NK-92 treated with Interleukin-12 subunit alpha and Interleukin-12 subunit beta, amount 100 ng/mL, for 24 hours (cell line): ENCODE results near the gene GRAMD2A.

Source experiments
- DNase-seq: peaks from one replicate; lab custom pipeline; 2025; lab: John Stamatoyannopoulos, UW

GRAMD2A gene

DNA sequence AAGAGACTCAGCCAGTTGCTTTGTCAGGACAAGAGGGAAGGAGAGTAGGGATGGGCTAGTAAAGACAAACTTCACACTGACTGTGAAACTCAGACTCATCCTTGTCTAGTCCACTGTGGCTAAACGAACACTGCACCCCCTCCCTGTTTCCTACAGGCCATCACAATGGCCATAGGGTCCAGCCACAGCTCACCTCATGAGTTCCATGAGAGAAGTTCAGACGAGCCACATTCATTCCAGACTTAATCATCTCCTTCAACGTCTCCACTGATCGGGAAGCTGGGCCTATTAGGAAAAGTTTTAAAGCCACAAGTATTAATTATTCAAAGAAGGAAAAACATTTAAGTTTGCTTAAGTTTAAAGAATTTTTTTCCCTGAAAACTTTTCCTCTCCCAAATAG is 19.6 kb upstream of the GRAMD2A start:
- DNase-seq: no peak

DNA sequence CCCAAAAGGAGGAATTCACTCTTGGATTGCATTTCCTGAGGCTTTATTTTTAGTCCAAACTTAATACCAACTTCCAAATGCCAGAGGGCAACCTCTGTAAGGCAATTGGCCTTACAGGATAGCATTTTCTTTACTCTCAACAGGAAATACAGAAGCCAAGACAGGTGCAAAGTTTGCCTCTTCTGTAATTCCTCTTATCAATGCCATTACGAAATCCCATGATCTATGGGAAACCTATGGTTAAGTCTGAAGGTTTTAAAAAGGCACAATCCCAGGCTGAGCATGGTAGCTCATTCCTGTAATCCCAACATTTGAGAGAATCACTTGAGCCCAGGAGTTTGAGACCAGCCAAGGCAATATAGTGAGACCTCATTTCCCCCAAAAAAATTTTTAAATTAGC is 18.5 kb upstream of the GRAMD2A start:
- DNase-seq: no peak

DNA sequence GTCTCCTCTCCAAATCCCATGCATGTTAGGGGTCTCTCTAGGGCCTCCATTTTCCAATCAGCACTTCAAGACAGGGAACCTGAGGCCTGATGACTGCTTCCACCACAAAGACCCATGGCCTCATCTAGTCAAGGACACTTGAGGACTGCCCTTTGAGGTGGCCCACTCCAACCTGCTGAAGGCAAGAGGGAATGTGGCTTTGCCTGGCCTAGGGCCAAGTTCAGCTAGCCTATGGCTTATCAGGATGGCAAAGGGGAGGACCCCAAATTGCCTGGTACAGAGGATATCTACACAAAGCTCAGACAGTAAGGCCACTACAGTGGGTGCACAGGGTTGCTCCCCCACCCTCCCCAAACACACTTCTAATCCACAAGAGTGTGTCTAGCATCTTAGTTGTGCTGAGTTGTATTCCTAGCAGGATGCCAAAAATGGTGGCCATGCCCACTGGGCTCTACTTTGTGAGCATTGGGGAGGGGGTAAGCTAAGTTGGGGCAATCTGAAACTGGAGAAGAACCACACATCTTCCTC is 10.0 kb upstream of the GRAMD2A start:
- DNase-seq: no peak

DNA sequence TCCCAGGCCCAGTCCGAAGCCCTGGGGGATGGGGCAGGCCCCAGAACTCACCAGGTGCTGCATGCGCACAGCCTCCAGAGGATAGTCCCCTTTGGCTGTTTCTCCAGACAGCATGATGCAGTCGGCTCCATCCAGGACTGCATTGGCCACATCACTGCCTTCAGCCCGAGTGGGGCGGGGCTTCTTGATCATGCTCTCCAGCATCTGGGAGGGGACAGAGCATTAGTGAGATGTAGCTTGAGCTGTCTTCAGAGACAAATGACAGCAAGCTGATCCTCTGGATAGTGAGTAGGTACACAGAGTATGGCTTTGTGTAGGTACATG is 9.1 kb upstream of the GRAMD2A start:
- no peak for DNase-seq

DNA sequence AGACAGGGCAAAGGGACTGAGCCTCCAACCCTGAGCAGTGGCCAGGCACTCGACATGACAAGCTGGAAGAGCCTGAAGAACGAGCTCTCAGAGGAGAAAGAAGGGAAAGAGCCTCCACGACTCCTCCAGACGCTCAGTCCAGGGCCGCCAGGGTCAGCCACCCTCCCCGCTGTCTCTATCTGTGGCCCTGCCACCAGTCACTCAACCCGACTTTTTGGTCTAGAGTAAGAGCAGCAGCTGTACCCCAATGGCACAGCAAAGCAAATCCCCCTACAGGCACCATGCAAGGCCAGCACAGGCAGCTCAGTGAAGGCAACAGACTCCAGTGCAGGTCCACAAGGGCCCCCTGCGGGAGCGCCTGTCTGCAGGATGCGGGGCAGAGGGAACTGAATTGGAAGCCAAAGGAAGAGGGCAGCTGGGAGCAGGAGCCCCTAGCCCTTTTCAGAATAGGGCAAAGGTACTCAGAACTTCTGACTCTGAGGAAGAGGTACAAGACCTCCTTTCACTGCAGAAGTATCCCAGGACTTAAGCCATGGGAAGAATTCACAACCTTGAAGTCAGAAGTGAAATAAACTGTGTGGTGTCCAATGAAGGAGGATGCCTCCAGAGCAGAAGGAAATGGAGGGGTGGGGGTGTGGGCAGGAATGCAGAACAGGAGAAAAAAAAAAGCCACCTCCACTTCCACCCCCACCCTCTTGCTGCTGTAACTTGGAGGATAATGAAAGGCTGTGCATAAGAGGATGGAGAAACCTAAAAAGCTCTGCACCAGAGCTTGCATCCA is 8.5 kb upstream of the GRAMD2A start:
- DNase-seq: no peak

DNA sequence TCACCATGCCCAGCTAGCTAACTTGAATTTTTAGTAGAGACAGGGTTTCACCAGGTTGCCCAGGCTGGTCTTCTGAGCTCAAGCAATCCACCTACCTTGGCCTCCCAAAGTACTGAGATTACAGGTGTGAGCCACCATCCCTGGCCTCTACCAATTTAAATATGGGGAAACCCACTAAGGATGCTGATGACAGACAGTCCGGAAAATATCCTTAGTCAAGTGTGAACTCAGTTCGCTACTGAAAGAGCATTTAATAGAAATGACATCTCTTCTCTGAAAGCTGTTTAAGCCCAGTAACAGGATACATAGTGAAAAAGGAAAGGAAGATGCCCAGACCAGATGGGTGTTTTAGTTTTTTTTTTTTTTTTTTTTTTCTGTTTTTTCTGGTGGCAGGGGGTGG is 7.7 kb upstream of the GRAMD2A start:
- no peak for DNase-seq

DNA sequence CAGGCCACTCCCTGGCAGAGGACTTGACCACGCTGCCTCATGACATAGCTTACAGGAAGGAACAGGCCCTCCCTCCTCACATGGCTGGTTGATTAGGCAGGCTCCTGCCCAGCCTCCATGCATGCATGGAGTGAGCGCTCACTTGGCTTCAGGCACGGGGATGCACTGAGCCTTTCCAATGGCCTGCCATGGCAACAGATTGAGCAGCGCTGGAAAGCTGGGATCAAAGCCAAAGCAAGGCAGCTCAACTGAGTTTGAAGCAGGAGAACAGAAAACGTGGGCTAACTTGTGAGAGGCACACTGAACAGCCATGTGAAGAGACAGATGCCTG is 5.9 kb upstream of the GRAMD2A start:
- DNase-seq: no peak

DNA sequence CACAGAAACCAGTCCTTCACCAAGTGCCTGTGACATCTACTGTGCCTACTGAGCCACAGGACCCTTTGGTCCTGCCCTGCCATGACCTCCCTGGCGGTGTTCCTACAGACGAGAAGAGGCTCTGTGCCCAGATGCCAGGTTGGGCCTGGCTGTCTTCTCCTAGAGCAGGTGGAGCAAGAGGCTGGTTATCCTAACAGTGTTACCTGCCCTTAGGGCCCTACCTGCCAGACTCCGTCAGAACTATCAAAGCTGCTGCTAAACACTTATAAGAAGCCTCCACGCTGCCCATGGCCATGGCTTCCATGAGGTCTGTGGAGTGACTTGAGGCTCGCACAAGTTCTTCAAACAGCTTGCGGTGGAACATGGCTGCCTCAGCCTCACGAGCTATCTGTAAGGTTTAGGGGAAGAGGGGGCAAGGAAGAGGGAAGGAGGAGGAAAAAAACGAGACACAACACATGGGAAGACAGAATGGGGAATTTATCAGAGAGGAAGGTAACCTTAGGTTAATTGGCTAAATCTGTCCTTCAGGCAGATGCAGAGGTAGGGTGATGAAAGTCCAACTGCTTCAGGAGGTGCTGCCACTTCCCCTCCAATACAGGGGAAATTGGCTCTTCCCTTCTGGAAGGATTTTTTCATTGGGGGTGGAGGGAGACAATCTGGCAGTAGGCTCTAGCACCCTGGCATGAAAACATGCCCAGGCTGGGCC is 5.4 kb upstream of the GRAMD2A start:
- no peak for DNase-seq

DNA sequence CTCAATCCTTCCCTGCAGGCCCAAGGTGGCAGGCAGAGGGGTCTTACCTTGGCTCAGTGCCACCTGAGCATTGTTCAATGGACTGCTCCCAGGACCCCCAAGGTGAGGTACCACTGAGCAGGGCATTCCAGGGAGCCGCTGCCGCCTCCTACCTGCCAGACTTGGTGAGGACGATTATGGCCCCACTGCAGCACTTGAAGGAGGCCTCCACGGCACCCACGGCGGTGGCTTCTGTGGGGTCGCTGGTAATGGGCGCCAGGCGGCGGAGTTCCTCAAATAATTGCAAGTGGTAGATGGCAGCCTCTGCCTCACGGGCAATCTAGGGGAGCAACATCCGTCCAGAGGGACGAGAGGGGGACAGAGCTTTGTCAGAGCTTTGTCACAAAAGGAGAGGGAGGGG is 4.7 kb upstream of the GRAMD2A start:
- DNase-seq: no peak

DNA sequence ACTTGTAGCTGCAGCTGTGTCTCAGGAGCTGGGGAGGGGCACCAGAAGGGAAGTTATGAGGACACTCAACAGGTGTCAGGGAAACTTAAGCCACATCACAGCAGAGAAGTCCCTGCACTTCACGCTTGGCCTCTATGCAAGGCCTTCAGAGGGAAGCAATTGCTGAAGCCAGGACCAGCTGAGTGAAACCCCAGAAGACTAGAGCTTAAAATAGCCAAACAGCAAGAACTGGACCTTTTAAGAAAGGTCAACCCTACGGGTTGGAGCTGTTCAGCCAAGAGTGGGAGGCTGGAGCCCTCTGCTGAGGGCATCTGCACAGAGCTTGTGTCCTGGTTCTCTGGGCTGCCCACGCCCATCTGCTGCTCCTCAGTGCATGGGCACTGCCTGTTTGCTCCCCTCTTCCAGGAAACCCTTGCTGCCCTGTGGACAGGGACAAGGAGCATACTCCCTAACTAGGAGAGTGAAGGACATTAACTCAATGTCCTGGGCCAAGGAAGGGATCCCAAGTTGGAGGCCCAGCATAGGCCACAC is 3.9 kb upstream of the GRAMD2A start:
- DNase-seq: no peak

DNA sequence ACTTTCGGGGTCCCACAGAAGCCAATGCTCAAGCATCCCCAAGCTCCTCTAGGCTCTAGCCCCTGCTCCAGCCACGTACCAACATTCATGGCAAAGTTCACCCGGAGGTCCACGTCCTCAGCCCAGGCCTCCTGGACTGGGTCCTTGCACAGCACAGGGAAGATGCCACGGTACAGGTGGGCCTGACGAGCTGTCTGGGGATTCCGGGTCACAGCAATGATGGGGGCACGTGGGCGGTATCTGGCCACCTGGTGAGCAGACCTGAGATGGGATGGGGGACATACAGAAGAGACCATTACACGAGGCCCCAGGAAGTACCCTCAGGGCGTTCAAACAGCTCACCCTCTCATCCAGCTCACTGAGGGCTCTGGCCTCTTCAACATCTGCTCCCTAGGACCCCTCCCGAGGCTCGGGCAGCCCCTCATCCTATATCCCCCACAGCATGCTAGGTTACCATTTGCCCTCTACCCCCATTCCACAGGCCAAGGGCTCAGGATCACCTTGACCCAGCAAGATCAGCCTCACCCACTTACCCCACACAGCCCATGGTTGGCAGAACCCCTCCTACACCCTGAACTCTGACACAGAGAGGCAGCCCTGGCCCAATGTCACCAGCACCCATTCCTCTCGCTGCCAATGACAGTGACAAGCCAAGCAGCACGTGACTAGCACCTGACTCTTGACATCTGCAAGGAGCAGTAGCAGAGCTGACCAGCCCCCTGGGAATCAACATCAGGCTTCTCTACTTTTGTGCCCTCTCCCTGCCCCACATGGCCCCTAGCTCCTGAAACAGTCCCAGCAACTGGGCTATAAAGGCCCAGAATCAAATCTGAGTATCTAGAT is 3.0 kb upstream of the GRAMD2A start:
- no peak for DNase-seq

DNA sequence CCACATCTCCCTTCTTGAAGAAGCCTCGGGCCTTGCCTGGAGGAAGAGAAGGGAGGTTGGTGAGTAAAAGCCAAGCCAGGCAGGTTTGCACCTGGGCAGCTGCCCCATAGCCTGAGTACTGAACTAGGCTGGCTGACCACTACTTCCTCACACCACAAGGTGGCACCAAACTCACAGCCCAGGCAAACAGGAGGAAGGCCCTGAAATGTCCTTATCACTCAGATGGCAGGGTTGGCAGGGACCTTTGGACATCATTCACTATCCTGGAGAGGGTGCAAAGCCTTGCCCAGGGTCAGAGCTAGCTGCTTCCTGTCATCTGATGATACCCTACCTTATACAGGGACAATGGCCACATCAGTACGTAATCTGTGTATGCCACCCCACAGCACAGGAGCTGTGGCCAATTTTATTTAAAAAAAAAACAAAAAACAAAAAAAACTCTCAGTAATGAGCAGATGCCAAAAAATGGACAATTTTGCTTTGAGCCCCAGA is 2.2 kb upstream of the GRAMD2A start:
- DNase-seq: peak; percentile 31

DNA sequence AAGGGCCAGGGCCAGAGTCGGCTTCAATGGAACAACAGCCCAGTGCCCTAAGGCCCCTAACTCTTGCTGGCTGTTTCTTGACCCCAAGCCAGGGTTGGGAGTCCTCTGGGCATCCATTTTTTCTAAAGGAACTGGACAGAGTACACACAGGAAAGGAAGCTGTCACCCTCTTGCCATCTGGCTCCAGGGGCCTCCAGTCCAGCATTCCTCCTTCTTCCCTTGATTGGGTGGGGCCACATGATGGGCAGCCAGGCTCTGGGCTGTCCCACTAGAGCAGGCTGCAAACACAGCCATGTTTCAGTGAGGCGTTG is 1.6 kb upstream of the GRAMD2A start:
- no peak for DNase-seq

DNA sequence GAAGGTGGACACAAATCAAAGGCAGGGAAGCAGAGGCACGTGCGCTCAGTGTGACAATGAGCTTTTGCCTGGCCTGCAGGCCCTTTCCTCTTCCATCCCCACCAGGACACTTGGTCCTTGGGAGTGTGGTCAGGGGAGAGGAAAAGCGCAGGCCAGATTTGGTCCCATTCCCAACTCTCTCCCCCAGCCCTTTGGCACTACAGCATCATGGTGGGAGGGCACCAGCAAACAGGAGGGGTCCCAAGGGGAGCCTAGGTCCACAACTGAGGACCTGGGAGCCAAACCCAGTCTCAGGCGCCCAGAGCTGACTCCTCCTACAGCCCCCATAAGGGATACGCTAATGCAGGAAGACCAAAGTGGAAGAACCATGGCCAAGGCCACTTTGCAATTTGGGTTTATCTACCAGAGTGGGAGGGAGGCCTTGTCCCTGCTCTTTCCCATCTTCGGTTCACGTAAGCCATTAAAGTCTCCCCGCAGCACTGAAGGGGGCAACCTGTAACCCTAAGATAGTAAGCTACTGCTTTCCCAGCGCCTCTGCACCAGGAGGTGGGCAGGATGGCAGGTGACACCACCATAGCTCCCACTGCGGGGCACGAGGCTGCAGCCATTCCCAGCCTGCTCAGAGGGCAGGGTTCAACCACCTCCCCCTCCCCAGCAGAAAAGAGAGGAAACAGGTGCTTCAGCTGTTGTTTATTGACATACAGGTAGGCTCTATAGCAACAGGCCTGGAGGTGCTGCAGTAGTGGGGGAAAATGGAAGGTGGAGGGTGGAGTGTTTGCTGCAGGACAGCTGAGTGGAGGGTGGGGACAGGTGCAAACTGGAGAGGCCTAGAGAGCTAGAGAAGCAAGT is 993 bp upstream of the GRAMD2A start:
- no peak for DNase-seq

DNA sequence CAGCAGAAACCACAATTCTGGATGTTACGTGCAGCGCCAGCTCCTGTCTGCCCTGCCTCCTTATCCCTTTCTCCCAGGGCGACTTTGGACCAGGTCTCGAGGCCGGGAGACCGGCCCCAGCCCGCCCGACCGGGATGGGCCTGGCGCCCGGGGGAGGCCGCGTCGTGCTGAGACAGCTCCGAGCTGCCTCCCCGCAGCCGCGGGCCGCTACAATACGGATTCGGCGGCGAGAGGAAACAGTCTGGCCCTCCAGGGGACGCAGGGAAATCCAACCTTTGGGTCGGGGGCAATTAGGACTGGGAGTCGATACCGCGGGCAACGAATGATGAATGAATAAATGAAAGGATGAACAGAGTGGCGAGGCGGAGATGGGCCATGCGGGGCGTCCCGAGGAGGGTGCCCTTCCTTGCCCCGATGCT is 537 bp downstream of the GRAMD2A start:
- no peak for DNase-seq

DNA sequence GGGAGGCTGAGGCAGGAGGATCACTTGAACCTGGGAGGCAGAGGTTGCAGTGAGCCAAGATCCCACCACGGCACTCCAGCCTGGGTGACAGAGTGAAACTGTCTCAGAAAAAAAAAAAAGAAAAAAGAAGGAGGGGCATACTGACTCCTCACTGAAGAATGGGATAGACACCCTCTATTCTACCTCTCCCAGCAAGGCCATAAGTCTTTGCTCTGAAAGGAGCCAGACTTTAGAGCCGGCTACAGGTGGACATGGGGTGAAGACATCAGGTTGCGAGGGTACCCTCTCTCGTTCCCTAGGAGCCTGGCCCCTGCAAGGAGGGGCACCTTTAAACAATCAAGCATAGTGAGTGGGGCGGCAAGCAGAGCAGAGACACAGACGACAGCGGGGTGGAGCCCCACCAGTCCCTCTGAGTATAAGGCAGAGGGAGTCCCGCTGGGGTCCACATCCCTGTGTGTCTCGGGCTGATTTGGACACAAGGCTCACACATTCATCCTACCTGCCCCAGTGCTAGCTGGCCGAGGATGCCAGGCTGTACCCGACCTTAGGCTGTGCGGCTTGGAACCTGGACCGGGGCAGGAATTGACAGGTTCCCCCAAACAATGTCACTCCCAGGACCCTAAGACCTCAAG is 1.1 kb downstream of the GRAMD2A start:
- no peak for DNase-seq

DNA sequence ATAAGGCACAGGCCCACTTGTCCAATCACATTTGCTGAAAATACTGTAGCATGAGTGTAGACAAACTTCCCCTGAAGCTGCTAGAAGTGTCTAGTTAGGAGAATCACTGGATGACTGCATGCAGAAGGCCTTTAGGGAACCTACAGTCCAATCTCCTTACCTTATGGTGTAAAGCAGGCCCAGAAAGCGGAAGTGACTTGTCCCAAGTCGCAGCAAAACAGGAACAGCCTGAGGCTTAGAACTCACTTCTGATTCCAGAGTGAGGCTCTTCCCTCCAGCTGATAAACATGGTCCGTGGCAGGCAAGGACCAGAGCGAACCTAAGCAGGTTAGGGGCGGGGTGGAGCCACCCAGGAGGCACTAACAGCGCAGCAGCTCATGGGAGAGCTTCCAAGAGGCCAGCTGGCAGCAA is 2.5 kb downstream of the GRAMD2A start:
- DNase-seq: no peak

DNA sequence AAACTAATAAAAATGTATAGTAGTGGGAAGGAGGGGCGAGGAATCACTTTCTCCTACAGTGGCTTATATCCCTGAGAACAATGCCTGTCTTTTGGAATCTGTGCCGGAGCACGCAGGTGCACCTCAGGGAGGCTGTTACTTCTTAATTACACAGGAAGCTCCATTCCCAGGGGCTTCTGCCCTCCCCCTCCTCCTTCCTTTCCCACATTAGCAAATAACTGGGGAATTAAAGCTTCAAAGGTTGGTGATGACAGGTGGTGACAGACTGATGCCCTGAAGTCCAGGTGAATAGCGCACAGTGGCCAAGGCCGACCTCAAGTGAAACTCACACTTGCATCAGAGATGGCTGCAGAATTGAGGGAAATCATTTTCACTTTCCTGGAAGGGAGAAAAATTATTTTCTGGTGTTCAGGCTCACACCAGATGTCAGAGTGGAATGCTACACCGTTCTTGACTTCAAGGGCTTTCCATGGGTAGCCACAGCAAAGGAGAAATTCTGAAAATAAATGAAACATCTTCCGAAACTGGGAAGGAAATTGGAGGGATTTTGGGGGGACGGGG is 3.7 kb downstream of the GRAMD2A start:
- no peak for DNase-seq

DNA sequence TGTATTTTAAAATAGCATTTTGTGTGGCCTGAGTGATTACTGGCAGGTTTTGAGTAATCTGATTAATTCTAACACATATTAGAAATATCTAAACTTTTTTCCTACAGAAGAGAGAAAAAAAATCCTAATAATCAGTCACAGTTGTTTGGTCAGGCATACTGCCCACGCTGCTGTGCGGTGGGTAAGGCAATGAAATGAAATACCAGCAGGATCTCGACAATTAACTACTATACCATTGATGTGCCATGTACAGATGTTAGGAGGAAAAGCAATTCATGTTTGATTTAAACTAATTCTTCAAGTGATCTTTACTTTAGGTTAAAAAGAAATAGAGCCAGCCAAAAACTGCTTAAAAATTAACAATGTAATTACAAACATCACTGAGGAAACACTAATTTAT is 5.2 kb downstream of the GRAMD2A start:
- no peak for DNase-seq

DNA sequence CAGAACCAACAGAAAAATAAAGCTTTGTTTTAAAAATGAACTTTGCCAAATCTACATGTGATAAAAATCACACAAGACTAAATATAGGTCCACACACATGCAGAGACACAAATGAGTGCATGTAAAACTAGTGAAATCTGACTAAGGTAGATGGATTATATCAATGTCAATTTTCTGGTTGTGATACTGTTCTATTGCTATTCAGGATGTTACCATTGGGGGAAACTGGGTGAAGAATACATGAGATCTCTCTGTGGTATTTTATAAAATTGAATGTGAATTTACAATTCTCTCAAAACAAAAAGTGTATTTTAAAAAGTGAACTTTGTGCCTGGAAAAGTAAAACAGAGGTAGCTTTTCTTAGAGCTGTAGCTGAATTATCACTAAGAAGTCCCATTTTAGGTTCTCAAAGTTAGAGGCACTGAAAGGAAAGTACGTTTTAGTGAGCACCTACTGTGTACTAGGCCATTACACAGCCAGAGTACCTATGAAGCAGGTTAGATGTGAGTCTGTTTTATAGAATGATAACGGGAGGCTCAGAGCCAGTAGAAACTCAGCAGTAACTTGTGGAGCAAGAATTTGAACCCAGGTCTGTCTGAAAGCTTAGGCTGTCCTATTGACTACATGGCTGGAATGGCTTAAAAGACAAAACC is 8.2 kb downstream of the GRAMD2A start:
- no peak for DNase-seq
